Sigmoid colon (tissue), 3 donors: ENCODE data around the gene IFI27L1.

ENCODE experiments used
- POLR2A ChIP-seq, 2 donors: fragments of 450-650 bp; IDR thresholded peaks; one replicate each; pipeline ENCODE4 v1.6.1; 2016; ENCODE audit warnings: antibody characterized with exemption in 2 of 2, mild to moderate bottlenecking in 2 of 2, moderate library complexity in 2 of 2
- TF ChIP-seq, protein P1 (sequence below), 4 experiments: fragments of 450-650 bp in 3 of 4; fragments of 200-600 bp in 1 of 4; IDR thresholded peaks; one replicate each; pipeline ENCODE4 v1.5.1; 2016 to 2019; ENCODE audit warnings: antibody characterized with exemption in 4 of 4, mild to moderate bottlenecking in 3 of 4, moderate library complexity in 2 of 4

DNA sequence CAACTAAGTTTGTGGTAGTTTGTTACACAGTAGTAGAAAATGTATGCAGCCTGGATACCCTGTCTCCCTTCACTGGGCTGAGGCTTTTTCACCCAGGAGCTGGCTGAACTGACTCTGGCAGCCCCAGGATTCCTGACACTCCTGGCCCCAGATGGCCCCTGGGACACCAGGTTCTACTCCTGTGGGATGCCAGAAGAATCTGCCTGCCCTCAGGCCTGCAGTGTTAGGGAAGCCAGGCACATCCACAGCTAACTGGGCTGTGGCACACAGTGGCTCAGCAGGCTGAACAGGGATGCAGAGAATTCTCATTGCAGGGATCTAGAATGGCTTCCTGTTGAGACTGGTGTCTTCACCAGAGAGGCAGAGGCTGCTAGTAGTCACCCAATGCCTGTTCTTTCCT lies 38.0 kb downstream of the IFI27L1 start:
- TF ChIP-seq, protein P1, sequence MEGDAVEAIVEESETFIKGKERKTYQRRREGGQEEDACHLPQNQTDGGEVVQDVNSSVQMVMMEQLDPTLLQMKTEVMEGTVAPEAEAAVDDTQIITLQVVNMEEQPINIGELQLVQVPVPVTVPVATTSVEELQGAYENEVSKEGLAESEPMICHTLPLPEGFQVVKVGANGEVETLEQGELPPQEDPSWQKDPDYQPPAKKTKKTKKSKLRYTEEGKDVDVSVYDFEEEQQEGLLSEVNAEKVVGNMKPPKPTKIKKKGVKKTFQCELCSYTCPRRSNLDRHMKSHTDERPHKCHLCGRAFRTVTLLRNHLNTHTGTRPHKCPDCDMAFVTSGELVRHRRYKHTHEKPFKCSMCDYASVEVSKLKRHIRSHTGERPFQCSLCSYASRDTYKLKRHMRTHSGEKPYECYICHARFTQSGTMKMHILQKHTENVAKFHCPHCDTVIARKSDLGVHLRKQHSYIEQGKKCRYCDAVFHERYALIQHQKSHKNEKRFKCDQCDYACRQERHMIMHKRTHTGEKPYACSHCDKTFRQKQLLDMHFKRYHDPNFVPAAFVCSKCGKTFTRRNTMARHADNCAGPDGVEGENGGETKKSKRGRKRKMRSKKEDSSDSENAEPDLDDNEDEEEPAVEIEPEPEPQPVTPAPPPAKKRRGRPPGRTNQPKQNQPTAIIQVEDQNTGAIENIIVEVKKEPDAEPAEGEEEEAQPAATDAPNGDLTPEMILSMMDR (IDR thresholded peaks at IDR 0.05) = no peak
- no peak for TF ChIP-seq POLR2A (IDR thresholded peaks at IDR 0.05)
